Stimulated activated CD8-positive, alpha-beta memory T cell treated with anti-CD3 and anti-CD28 coated beads, Interleukin-15, amount 100 ng/mL, for 48 hours (primary cell): ENCODE results near the gene L3MBTL4.
"Not testable (repeated sequence)": the region's sequence is repeated elsewhere in the genome, so short reads cannot be mapped to it uniquely, and the experiment has no call there.

Experiments used
- DNase-seq, 2 donors: peaks; one replicate each; pipeline ENCODE4 v3.0.0-alpha.2; 2020; ENCODE audit warnings: low read depth in 2 of 2

Gene L3MBTL4

DNA sequence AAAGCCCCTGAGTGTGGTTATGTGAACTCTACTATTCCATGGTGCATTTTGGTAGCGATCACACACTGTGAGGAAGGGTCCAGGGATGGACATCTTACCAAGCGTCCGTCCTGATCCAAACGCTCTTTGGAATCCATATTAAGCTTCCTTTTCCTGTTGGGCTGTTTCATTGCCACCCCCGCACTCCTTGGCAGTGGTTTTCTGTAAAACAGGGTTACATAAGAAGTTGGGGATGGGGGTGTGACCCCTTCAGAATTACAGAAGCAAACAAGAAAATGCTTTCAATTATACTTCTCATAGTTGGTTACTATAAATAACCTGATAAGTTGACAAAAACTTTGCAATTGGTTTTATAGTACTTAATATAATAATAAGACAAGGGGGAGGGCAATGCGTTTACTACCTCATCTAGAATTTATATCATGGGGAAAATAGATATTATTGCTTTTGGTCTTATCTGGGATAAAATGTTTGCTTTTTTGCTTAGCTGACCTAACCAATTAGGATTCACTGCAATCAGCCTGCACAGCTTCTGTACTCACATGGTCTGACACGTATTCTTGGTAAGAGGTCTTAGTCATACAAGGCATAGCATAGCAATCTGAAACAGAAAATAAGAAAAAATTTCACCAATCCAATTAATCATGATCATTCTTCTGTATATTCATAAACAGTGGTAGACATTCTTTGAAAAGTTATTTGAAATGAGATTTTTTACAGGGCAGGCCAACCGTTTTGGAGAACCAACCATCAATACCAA is 103.1 kb downstream of the L3MBTL4 start:
- DNase-seq: no peak

DNA sequence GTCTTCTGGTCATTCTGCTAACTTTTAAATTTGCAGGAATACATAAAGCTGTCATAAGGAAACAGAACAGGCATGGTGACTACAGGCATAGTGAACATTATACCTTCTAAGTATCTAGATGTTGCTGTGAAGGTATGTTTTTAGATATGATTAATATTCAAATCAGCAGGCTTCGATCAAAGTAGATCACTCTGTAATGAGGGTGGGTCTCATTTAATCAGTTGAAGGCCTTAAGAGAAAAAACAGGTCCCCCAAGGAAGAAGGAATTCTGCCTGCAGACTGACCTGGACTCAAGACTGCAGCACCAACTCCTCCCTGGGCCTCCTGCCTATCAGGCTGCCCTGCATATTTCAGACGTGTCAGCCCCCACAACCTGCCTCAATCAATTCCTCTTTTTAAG is 104.0 kb downstream of the L3MBTL4 start:
- no peak for DNase-seq

DNA sequence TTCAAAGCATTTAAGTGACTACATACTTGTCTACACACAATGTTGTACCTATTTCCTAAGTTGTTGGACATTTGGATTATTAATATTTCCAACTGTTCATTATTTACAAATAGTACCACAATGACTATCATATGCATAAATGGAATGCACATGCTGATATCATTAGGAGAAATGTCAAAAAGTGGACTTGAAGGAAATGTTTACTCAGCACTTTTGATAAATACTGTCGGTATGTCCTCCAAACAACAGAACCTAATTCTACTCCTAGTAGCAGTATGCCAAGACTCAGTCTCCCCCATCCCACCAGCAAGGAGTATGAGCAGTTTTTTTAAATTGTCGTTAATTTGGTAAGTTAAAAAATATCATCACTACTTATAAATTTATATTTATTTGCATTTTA is 116.8 kb downstream of the L3MBTL4 start:
- no peak for DNase-seq

DNA sequence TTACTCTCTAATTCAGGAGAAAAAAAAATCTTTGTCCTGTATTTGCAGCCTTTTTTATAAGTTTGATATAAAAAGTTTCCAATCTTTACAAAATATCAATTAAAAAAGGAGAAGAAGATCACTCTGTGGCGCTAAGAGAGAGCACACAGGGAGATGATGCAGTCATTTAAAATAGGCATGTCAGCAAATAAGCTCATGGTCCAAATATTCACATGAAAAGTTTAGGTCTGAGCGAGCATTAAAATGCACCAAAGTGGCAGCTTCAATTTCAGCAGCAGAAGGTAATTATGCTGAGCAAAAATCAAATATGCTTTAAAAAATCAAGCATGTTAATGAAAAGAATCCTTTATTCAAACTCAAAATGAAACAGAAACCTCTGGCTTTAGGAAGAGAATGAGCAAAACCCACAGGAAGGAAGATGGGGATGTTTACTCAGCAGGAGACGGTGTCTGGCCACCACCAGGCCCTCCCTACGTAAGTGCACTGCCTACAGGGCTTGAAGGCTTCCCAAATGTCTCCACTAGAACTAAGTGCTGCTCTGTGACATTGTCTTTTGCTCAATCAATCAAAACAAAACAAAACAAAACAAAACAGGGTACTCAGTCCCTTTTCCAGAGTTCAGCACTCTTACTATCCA is 120.4 kb downstream of the L3MBTL4 start:
- DNase-seq: no peak

DNA sequence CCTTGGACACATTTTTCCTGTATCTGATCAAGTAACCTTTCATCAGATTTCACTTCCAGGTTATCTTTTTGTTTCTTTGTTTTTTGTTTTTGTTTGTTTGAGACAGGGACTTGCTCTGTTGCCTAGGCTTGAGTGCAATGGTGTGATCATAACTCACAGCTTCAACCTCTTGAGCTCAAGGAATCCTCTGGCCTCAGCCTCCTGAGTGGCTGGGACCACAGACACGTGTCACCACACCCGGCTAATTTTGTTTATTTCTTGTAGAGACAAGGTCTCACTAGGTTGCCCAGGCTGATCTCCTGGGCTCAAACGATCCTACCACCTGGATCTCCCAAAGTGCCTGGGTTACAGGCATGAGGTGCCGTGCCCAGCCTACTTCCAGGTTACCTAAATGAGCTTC is 124.9 kb downstream of the L3MBTL4 start:
- DNase-seq: no peak

DNA sequence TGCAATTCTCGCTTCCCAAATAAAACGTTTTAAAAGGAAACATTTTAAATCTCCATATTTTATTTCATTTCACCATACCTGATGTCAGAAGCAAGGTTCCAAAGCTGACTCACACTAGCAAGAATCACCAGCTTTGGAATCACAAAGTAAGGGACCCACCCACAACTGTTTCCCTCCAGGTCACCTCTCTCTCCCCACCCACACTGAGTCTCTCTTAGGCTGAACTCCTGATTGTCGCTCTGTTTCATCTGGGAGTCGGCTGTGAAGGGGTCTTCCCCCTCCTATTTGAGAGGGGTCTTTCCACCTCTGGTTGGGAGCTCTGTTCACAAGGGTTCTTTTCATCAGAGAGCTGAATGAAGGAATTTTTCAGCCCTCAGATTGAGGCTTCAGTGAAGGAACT is 128.1 kb downstream of the L3MBTL4 start:
- DNase-seq: no peak

DNA sequence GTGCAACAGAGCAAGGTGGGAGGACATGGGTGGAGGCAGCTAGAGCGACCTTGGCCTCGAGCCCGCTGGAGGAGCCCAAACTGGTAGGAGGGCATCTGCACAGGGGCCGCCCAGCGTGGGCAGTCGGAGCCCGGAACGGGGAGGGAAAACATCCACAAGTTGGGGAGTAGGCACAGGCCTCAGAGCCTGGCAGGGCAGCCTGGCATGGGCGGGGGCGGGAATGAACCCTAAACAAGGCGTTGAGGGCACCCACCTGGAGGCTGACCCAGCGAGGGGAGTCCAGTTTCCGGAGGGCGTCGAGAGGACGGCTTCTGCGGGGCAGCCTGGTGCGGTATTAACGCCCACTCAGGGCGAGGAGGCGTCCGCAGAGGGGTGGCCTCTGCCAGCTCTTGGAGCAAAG is 129.9 kb downstream of the L3MBTL4 start:
- DNase-seq: no peak

DNA sequence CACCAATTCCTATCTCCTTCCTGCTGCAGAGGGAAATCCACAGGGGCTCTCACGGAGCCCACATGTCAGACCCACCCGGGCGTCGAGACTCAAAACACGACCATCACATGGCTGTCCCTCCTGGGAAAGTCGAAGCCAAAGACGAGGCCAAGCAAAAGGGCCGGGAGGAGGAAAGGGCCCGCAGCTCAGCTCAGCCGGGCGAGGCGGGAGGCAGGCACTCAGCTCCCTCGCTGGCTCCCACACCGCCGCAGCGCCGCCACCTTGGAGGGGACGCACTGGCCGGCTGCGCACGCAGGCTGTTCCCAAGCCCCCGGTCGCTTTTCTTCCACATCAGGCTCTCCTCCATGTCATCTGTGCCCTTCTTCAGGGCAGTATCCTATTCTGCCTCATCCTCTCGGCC is 130.4 kb downstream of the L3MBTL4 start:
- no peak for DNase-seq

DNA sequence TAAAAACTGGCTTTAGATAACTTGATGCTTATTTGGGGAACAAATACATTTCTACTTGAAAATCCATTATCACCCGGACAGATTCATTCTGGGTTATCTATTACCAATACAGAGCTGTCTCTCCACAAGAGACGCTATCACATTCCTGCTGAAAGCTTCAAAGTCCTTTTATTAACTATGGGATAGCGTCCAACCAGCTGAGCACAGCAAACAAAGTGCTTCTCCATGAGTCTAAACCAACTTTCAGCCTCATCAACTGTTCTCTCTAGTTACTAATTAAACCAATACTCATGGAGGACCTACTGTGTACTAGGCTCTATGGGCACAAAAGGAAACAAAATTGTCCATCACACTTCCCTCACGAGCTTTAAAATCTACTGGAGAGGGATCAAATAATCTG is 132.8 kb downstream of the L3MBTL4 start:
- DNase-seq: no peak

DNA sequence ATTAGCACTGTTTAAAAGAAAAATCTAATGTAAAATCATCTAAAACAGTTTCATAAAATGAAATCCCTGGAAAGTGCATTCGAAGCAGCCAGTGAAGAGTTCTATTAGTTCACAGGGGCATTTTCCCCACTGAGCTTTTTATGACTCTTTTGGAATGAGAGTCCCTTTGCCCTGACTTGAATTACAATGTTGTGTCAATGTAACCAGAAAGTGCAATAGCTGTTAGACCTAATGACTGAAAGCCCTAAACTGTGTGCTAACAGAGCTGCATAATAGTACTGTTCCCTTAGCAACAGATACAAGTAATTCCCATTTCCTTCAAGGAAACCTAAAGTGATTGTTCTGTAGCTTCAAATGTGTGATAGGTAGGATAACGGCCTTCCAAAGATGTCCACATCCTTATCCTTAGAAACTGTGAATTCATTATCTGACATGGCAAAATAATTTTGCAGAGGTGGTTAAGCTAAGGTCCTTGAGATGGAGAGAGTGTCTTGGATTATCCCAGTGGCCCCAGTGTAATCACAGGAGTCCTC is 134.4 kb downstream of the L3MBTL4 start:
- no peak for DNase-seq

DNA sequence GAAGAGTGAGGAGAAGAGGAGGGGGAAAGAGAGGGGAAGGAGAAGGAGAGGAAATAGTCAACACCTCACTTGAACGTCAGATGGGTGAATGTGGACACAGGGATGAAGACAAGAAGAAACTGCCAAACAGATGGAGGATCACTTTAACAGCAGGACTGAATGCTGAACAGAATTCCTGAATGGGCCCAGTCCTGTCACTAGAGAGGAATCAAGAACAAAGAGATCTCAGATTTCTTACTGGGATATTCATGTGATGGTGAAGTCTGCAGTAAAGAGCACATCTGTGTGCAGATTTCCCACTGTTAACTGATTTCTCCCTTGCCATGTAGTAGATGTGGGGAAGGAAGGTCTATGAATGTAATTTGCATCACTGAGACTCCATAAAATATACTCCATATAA is 135.4 kb downstream of the L3MBTL4 start:
- no peak for DNase-seq

DNA sequence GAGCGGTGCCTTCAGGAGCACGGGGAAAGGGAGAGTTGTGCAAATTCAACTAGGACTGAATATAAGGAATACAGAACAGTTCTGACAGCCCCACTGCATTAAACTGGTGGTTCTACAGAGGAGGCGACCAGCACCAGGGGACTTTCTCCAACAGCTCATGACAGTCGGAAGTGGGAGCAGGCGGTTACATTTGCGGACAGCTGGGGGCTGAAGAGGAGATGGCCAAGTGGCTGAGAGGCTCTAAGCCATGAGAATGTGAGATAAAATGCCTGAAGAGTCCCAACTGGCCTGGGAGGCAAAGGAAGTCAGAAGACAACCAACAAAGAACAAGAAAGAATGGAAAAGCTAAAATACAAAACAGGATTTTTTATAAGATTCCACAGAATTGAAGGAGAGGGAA is 141.3 kb downstream of the L3MBTL4 start:
- DNase-seq: no peak

DNA sequence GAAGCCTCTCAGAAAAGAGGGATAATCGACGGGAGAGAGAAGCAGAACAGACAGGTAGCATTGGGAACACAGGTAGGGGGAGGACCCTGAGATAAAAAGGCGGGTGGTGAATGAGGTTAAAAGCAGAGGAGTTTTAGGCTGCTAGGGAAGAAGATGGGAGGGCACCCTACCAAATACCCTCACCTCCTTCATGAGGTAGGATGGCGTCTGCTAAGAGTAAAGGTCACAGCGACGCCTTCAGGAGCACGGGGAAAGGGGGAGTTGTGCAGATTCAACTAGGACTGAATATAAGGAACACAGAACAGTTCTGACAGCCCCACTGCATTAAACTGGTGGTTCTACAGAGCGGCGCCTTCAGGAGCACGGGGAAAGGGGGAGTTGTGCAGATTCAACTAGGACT is 142.6 kb downstream of the L3MBTL4 start:
- not testable (repeated sequence) for DNase-seq

DNA sequence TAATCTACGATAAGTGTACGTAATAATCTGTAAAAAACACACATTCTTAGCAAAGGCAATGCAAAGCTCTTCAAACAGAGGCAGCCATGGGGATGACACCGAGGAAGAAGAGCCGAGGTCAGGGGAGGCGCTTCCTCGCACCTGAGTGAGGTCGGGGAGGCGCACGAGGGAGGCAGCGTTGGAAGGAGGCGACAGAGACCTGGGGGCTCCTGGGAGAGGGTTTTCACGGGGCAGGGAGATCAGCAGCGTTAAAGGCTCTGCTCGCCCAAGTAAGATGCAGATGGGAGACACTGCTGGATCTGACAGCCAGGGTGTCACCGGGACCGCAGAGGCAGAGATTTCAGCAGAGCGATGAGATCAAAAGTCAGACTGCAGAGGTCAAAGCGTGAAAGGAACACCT is 143.1 kb downstream of the L3MBTL4 start:
- no peak for DNase-seq

DNA sequence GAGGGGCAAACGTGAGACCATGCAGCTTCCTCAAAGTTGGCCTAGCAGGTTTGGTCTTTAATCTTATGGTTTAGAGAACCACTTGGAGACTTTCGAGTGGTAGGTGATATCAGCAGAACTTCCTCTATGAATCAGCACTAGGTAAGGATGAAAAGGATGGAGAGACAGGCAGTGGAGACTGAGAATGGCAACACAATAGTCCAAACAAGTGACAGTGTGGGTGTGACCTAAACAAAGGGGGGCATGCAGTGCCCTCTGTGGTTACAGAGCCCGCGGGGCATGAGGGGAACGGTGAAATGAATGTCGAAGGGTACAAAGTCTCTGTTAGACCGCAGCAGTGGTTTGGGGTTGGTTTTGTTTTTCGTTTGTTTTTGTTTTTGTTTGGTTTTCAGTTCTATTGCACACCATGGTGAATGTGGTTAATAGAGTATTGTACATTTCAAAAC is 143.9 kb downstream of the L3MBTL4 start:
- DNase-seq: no peak

DNA sequence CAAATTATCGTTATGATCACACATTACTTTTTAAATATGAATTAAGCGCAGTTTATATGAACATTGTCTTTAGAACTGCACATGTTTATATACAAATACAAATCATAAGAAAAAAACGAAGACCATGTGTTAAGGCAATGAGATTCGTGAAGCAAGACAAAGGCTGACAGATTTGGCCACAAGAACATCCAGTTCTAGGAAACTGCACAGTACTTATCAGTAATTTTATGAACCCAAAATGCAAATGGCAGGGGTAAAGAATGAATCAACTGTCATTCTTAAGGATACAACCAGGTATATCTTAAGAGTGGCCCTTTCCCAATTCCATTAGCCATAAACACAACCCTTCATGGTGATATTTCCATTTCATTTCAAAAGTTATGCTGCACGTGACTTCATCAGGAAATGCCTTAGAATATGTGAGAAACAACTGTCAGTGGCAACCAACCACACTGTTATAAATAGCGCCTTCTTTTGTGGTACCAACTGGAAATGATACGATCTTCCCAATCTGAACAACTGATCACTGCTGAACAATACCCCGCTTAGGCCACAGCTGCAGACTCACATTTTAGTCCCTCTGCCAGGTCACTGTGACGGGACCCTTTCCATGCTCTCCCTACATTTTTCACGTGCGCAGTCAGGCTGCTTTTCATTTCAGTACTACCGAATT is 144.9 kb downstream of the L3MBTL4 start:
- no peak for DNase-seq

DNA sequence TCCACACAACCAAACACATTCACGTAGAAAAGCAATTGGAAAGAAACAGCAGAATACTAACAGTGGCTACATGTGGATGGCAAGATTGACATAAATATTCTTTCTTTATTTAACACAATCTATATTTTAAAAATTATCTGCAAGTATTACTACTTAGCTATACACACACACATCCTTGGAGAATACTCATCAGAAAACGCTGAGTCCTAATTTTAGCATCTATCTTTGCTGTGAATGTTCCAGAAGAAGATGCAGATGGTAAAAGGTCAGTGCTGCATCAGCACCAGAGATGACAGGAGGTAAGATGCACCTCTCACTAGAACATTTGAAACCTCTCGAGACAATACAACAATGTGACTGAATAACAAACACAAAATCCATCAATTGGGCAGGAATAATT is 148.5 kb downstream of the L3MBTL4 start:
- no peak for DNase-seq

DNA sequence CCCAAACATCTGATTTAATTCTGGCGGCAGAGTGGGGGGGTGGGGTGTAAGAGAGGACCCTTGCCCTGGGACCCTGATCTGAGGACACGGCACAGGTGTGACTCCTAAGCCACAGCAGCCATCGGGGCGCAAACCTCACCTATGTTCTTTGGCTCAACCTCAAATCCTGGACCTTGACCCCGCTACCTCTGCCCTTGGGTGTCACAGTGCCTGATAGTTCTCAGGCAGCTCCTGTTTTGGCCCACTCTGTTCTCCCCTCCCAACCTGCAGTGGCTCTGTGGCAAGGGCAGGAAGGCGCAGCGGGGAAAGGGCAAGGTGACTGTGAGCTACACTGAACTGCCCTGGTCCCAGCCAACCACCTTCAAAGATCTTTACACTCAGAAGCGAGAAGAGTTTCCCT is 152.8 kb downstream of the L3MBTL4 start:
- no peak for DNase-seq

DNA sequence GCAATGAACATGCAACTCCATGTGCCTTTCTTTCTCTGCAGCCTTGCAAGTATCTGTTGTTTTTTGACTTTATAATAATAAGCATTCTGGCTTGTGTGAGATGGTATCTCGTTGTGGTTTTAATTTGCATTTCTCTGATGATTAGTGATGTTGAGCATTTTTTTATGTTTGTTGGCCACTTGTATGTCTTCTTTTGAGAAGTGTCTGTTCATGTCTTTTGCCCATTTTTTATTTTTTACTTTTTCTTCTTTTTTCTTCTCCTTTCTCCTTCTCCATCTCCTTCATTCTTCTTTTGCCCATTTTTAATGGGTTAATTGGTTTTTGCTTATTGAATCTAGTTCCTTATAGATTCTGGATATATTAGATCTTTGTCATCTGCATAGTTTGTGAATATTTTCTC is 155.4 kb downstream of the L3MBTL4 start:
- not testable (repeated sequence) for DNase-seq

DNA sequence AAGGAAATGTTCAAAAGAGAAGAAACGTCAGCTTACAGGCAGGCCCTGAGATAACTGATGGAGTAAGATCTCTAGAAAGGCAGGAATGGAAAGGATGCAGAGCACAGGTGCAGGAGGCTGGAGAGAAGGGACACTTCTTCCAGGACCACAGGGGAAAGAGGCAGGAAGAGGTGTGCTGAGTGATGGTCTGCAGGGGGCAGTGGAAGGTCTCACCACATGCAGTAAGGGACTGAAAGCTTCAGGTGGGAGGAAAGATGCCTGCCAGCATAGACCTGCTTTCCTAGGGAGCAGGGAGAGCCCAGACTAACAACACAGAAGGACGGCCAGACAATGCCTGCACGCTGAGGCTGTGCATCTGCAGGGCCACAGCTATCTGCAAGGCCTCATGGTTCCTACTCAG is 156.8 kb downstream of the L3MBTL4 start:
- DNase-seq: no peak

DNA sequence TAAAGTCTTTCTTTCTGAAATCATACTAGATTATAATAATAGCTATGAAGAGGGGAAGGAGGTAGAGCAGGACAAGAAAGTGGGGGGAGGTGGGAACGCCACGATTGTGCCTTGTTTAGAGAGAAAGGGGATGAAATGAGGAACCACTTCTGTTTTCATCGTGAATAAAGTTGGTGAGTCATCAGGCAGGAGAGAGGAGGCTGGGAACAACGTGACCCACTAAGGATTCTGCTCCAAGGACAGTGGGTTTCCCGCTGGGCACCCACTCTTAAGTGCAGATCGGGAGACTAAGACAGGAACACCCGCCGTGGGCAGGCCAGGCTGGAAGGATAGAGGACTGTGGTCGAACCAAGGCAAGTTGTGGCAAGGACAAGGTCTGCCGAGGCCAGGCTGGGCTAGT is 158.2 kb downstream of the L3MBTL4 start:
- DNase-seq: no peak

DNA sequence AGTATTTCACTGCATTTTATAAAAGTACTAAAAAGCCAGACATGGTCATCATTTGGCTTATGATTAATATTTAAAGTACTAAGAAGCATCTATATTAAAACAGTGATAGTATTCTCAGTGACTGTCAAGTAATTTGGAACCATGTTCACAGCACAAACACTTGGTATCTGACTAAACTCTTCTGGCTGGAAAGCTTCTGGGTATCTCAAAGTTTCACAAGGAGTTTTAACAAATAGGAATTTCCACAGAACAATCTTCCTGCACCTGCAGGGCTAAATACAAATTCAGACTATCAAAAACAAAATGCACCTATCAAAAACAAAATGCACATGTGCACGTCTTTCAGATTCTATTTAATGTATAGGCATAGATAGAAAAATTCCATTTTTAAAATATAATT is 158.8 kb downstream of the L3MBTL4 start:
- DNase-seq: no peak
